ENCODE measurements around the gene ASPG.

Gene ASPG

GRCh38 chr14:104099096-104100041 is 13.9 kb downstream of the ASPG start:
- Mint-ChIP-seq H3K27me3 (no peaks in the 10 kb centered on the region), H3K4me3 (no peak overlapping the region), H3K9me3 (no peaks in the 10 kb centered on the region), H3K36me3 (ENCODE audit: insufficient read depth) (peaks cover 2% of the 10 kb centered on the region), H3K4me1 (peaks cover 3% of the 10 kb centered on the region), H3K27ac (ENCODE audit: low read depth) (no peak overlapping the region)
- DNase-seq (ENCODE audit: low spot score in 2 of 2) (no peak), ATAC-seq (replicated peaks; ENCODE audit: extremely low read depth, poor library complexity, severe bottlenecking) (no peak)

DNA sequence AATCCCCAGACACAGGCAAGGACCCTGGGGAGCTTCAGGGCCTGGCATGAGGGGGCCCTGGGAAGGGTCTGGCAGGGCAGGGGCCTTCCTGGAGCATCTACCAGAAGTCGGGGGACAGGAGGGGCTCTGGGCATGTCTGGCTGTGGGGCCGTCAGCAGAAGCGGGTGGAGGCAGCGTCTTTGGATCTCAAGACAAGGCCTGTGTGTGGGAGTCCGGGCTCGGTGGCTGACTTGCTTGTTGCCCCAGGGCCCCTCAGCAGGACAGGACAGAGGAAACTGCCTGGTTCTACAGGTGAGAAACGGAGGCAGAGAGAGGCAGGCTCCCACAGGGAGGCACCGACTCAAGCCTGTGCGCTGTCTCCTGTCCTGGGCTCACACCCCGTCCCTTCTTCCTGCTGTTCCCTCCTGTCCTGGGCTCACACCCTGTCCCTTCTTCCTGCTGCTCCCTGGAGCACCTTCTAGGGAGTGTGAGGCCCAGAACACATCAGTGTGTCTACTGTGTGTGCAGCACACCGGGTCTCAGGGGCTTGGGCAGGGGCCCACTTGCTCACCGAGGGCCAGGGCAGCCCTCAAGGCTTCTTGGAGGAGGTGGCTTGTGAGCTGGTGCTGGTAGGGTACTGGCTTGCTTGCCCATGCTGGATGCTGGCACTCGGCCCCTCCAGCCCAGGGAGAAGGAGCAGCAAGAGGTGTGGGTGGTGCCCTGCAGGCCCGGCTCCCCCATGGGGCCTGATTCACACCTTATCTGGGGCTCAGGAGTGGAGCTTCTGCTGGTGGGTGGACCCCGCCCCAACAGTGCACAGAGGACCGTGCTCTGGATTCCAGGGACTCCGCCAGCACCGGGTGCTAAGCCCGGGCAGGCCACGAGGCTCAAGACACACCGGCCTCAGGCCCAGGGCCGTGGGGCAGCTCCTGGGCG is 14.9 kb downstream of the ASPG start:
- Mint-ChIP-seq H3K4me3 (no peak overlapping the region), H3K27ac (ENCODE audit: low read depth) (no peak overlapping the region), H3K9me3 (no peaks in the 10 kb centered on the region), H3K27me3 (no peaks in the 10 kb centered on the region), H3K4me1 (no peaks in the 10 kb centered on the region), H3K36me3 (ENCODE audit: insufficient read depth) (no peaks in the 10 kb centered on the region)
- DNase-seq (ENCODE audit: low spot score in 2 of 2) (no peak), ATAC-seq (replicated peaks; ENCODE audit: extremely low read depth, poor library complexity, severe bottlenecking) (no peak)

- Mint-ChIP-seq H3K36me3 (ENCODE audit: insufficient read depth) (no peaks in the 10 kb centered on the region), H3K4me1 (no peaks in the 10 kb centered on the region), H3K4me3 (no peak overlapping the region), H3K27me3 (no peaks in the 10 kb centered on the region), H3K27ac (ENCODE audit: low read depth) (no peak overlapping the region), H3K9me3 (no peaks in the 10 kb centered on the region)
- no peak for DNase-seq (ENCODE audit: low spot score in 2 of 2)
- ATAC-seq (replicated peaks; ENCODE audit: extremely low read depth, poor library complexity, severe bottlenecking): no peak
Measured at GRCh38 chr14:104101086-104101621, 15.7 kb downstream of the ASPG start.

- Mint-ChIP-seq H3K4me3 (no peak overlapping the region), H3K27ac (ENCODE audit: low read depth) (no peak overlapping the region), H3K36me3 (ENCODE audit: insufficient read depth) (no peaks in the 10 kb centered on the region), H3K9me3 (no peaks in the 10 kb centered on the region), H3K4me1 (no peaks in the 10 kb centered on the region), H3K27me3 (no peaks in the 10 kb centered on the region)
- DNase-seq (ENCODE audit: low spot score in 2 of 2) (no peak), ATAC-seq (replicated peaks; ENCODE audit: extremely low read depth, poor library complexity, severe bottlenecking) (no peak)
Measured at GRCh38 chr14:104101651-104102281, 16.3 kb downstream of the ASPG start.

- ATAC-seq (replicated peaks; ENCODE audit: extremely low read depth, poor library complexity, severe bottlenecking): no peak
- DNase-seq (ENCODE audit: low spot score in 2 of 2): no peak
- Mint-ChIP-seq H3K27me3 (no peaks in the 10 kb centered on the region), H3K4me1 (no peaks in the 10 kb centered on the region), H3K36me3 (ENCODE audit: insufficient read depth) (no peaks in the 10 kb centered on the region), H3K27ac (ENCODE audit: low read depth) (no peak overlapping the region), H3K4me3 (no peak overlapping the region), H3K9me3 (no peaks in the 10 kb centered on the region)
Measured at GRCh38 chr14:104102282-104102914, 16.9 kb downstream of the ASPG start.

DNA sequence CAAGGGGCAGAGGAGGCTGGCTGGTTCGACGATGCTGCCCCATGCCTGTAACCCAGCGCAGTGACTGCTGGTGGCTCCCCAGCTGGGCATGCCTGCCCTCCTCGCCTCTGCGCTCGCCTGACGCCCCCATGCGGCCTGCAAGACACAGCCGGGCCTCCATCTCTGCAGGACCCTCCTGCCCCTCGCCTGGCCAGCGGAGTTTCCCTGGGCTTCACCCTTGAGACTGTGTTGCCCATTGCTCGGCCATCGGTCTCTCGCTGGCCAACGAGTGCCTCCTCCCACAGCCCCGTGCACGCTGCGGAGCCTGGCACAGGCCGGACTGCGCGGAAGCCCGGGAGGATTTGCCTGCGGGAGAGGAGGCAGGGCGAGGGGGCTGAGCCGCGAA is 17.6 kb downstream of the ASPG start:
- DNase-seq (ENCODE audit: low spot score in 2 of 2) (no peak), ATAC-seq (replicated peaks; ENCODE audit: extremely low read depth, poor library complexity, severe bottlenecking) (no peak)
- no peaks in the 10 kb centered on the region for H3K4me1 Mint-ChIP-seq
- no peaks in the 10 kb centered on the region for H3K9me3 Mint-ChIP-seq
- H3K36me3 Mint-ChIP-seq (ENCODE audit: insufficient read depth): no peaks in the 10 kb centered on the region
- H3K27me3 Mint-ChIP-seq: no peaks in the 10 kb centered on the region
- H3K4me3 Mint-ChIP-seq: no peak overlapping the region
- H3K27ac Mint-ChIP-seq (ENCODE audit: low read depth): no peak overlapping the region

DNA sequence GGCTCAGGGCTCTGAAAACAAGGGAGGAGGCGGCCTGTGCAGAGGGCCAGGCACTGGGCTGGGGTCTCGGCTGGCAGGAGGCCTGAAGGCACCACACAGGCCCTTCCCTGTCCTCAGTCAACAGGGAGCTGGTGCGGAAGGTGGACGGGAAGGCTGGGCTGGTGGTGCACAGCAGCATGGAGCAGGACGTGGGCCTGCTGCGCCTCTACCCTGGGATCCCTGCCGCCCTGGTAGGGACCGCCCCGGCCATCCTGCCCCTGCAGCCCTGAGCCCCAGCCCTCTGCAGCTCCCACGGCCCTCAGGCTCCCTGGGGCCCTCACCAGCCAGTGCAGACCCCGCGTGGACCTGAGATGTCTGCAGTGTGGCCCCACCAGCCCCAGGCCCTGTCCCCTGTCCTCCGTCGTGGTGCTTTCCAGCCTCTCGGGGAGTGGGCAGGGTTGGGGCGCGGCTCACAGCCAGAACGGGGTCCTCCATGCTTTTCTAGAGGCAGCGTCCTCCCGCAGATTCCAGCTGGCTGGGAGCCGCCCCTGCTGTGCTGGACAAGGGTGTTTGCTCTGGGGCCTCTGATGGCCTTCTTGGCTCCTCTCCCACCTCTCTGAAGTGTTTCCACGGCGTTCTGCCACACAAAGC is 18.1 kb downstream of the ASPG start:
- H3K27ac Mint-ChIP-seq (ENCODE audit: low read depth): no peak overlapping the region
- no peak overlapping the region for H3K4me3 Mint-ChIP-seq
- H3K4me1 Mint-ChIP-seq: no peaks in the 10 kb centered on the region
- H3K36me3 Mint-ChIP-seq (ENCODE audit: insufficient read depth): no peaks in the 10 kb centered on the region
- no peaks in the 10 kb centered on the region for H3K27me3 Mint-ChIP-seq
- no peak for ATAC-seq (replicated peaks; ENCODE audit: extremely low read depth, poor library complexity, severe bottlenecking)
- DNase-seq (ENCODE audit: low spot score in 2 of 2): no peak
- no peaks in the 10 kb centered on the region for H3K9me3 Mint-ChIP-seq

DNA sequence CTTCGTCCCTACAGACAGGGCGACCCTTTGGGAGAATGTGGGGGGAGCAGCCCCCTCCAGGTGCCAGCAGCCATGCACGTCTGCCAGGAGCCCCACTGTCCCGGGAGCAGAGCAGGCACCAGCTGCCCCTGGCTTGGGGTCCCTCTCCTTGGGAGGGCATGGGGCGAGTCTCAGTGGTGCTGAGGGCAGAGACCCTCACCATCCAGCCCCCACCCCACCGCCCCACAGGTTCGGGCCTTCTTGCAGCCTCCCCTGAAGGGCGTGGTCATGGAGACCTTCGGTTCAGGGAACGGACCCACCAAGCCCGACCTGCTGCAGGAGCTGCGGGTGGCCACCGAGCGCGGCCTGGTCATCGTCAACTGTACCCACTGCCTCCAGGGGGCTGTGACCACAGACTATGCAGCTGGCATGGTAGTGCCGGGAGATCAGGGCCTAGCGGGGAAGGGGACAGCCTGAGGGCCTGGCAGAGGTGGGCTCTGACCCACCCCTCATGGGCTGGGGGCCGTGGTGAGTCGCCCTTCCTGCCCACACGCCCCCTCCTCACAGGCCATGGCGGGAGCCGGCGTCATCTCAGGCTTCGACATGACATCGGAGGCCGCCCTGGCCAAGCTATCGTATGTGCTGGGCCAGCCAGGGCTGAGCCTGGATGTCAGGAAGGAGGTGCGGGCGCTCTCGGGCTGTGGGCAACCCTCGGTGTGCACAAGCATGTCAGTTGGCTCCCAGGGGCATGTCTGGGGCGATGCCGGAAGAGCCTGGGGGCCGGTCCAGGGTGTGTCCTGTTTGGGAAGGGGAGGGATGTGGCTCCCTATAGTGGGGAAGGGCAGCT is 18.8 kb downstream of the ASPG start:
- H3K27me3 Mint-ChIP-seq: peaks cover 5% of the 10 kb centered on the region
- no peak for ATAC-seq (replicated peaks; ENCODE audit: extremely low read depth, poor library complexity, severe bottlenecking)
- H3K9me3 Mint-ChIP-seq: no peaks in the 10 kb centered on the region
- H3K36me3 Mint-ChIP-seq (ENCODE audit: insufficient read depth): no peaks in the 10 kb centered on the region
- no peaks in the 10 kb centered on the region for H3K4me1 Mint-ChIP-seq
- no peak overlapping the region for H3K4me3 Mint-ChIP-seq
- no peak overlapping the region for H3K27ac Mint-ChIP-seq (ENCODE audit: low read depth)
- DNase-seq (ENCODE audit: low spot score in 2 of 2): no peak

GRCh38 chr14:104105071-104105821 is 19.7 kb downstream of the ASPG start:
- DNase-seq (ENCODE audit: low spot score in 2 of 2) (no peak), ATAC-seq (replicated peaks; ENCODE audit: extremely low read depth, poor library complexity, severe bottlenecking) (no peak)
- H3K9me3 Mint-ChIP-seq: no peaks in the 10 kb centered on the region
- peaks cover 7% of the 10 kb centered on the region for H3K27me3 Mint-ChIP-seq
- no peaks in the 10 kb centered on the region for H3K4me1 Mint-ChIP-seq
- no peaks in the 10 kb centered on the region for H3K36me3 Mint-ChIP-seq (ENCODE audit: insufficient read depth)
- H3K27ac Mint-ChIP-seq (ENCODE audit: low read depth): no peak overlapping the region
- no peak overlapping the region for H3K4me3 Mint-ChIP-seq

- Mint-ChIP-seq H3K27ac (ENCODE audit: low read depth) (no peak overlapping the region), H3K9me3 (no peaks in the 10 kb centered on the region), H3K36me3 (ENCODE audit: insufficient read depth) (no peaks in the 10 kb centered on the region), H3K4me3 (no peak overlapping the region), H3K27me3 (peaks cover 7% of the 10 kb centered on the region), H3K4me1 (no peaks in the 10 kb centered on the region)
- DNase-seq (ENCODE audit: low spot score in 2 of 2): no peak
- no peak for ATAC-seq (replicated peaks; ENCODE audit: extremely low read depth, poor library complexity, severe bottlenecking)
Measured at GRCh38 chr14:104105822-104106470, 20.4 kb downstream of the ASPG start.
